ENCODE results near the gene IFITM2.
"Not testable (repeated sequence)": the region's sequence is repeated elsewhere in the genome, so short reads cannot be mapped to it uniquely, and the experiment has no call there.

Gene IFITM2

GRCh38 chr11:316031-316701 lies 8.6 kb downstream of the IFITM2 start:
- CTCF ChIA-PET = interaction anchor here (0.7 to 3.6 kb wide), 8 partner anchors 10 to 109 kb away, joined by 3 to 33 read pairs (median 4); partner anchors contain the start of genes BET1L and IFITM2
- no peak for DNase-seq (ENCODE audit: extremely low spot score)
- TF ChIP-seq, protein P1, sequence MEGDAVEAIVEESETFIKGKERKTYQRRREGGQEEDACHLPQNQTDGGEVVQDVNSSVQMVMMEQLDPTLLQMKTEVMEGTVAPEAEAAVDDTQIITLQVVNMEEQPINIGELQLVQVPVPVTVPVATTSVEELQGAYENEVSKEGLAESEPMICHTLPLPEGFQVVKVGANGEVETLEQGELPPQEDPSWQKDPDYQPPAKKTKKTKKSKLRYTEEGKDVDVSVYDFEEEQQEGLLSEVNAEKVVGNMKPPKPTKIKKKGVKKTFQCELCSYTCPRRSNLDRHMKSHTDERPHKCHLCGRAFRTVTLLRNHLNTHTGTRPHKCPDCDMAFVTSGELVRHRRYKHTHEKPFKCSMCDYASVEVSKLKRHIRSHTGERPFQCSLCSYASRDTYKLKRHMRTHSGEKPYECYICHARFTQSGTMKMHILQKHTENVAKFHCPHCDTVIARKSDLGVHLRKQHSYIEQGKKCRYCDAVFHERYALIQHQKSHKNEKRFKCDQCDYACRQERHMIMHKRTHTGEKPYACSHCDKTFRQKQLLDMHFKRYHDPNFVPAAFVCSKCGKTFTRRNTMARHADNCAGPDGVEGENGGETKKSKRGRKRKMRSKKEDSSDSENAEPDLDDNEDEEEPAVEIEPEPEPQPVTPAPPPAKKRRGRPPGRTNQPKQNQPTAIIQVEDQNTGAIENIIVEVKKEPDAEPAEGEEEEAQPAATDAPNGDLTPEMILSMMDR (IDR thresholded peaks at IDR 0.05; ENCODE audit: control extremely low read depth, extremely low read depth, low read depth, missing control alignments) = no peak
- POLR2A ChIA-PET = no interaction called here

- POLR2A ChIA-PET = interaction anchor here (1.5 kb wide), 1 partner anchor 37 kb away, joined by 3 read pairs; no protein-coding TSS in a partner anchor
- no peak for DNase-seq (ENCODE audit: extremely low spot score)
- TF ChIP-seq, protein P1 (IDR thresholded peaks at IDR 0.05; ENCODE audit: control extremely low read depth, extremely low read depth, low read depth, missing control alignments) = no peak
- CTCF ChIA-PET = interaction anchor here (0.6 to 3.6 kb wide), 14 partner anchors 8 to 137 kb away, joined by 3 to 33 read pairs (median 4); partner anchors contain the start of genes BET1L and IFITM2
Observed at GRCh38 chr11:316891-317301, 9.3 kb downstream of the IFITM2 start.

DNA sequence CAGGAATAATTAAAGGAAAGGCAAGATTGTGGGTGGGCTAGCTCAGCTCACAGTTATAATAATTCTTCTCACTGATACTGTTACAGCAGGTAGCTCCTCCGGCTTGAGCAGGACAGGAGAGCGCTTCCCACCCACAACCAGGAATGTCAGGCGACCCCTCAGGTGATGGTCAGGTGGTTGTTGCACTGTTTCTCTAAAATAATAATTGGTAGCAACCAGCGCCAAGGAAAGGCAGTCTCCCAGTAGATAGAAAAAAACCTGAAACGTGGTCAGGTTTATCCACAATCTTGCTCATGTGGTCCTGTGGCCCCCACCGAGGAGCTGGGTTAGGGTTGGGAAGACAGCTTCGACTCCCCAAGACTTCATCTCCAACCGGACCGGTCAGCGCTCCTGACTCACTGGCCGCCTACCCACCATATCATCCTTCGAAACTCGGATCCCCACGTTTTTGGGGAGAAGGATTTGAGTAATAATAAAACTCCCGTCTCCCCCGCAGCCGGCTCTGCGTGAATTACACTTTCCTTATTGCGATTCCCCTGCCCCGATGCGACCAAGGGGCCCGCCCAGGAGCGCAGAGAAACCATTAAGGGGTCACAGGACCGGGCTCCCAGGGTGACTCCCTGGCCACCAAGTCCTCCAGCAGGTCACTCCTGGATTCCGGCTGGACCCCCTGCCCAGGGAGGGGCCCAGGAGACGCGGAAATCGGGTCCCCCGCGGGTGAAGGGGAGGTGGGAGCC lies 10.2 kb downstream of the IFITM2 start:
- DNase-seq (ENCODE audit: extremely low spot score) = not testable (repeated sequence)
- ChIA-PET CTCF (interaction anchor here (0.6 to 3.6 kb wide), 12 partner anchors 9 to 136 kb away, joined by 3 to 33 read pairs (median 4); partner anchors contain the start of genes BET1L and IFITM2), POLR2A (interaction anchor here (0.6 to 1.5 kb wide), 2 partner anchors 21 to 36 kb away, joined by 3 to 4 read pairs; no protein-coding TSS in a partner anchor)

DNA sequence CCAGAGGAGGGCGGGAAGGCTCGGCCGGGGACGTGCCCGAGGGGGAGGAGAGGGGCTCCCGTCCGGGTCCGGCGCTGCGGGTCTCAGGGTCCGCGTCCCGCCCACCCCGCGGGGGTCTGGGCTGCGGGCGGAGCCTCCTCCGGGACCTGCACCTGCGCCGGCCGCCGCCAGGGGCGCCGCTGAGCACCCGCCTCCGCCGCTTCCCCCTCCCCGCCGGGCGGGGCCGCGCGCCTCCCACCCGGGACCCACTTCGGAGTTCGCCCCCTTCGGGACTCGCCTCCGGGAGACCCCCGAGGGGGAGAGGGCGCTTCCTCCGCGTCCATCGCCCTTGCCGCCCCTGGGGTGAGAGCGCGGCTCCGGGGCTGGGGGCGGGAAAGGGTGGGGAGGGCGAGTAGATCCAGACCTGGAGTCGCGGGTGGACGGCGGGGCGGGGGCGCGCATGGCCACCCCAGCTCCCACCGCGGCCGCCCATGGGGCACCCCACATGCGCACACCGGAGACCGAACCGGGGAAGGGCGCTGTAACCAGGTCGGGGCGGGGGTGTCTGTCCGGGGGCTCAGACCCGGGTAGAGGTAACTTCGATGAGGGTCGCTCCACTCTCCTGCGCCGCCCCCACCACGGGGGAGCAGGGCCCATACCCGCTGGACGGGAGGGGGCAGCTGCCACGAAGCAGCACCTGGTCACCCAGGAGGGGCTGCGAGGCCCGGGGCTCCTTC lies 10.9 kb downstream of the IFITM2 start:
- POLR2A ChIA-PET = interaction anchor here (0.6 kb wide), 1 partner anchor 20 kb away, joined by 4 read pairs; no protein-coding TSS in a partner anchor
- CTCF ChIA-PET = interaction anchor here (1.3 to 3.6 kb wide), 2 partner anchors 12 to 51 kb away, joined by 4 to 33 read pairs; partner anchors contain the start of gene IFITM2
- DNase-seq (ENCODE audit: extremely low spot score) = not testable (repeated sequence)

GRCh38 chr11:319121-319887 lies 11.7 kb downstream of the IFITM2 start:
- POLR2A ChIA-PET; DNase-seq (ENCODE audit: extremely low spot score): not testable (repeated sequence)
- CTCF ChIA-PET = interaction anchor here (1.8 kb wide), 1 partner anchor 21 kb away, joined by 5 read pairs; no protein-coding TSS in a partner anchor

DNA sequence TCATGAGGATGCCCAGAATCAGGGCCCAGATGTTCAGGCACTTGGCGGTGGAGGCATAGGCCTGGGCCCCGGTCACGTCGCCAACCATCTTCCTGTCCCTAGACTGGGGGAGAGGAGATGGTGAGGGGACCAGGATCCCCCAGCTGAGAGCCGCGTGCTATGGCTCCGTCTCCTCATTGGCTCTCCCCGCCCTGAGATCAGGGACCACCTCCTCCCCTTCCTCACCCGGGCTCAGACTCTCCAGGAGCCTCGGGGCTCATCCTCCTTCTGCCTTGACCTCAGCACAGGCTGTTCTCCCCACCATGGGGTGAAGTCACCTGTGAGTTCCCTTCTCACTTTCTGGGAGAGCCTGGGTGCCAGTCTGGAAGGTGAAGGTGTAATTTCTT lies 12.3 kb downstream of the IFITM2 start:
- DNase-seq (ENCODE audit: extremely low spot score); POLR2A ChIA-PET: not testable (repeated sequence)
- CTCF ChIA-PET = interaction anchor here (1.8 kb wide), 1 partner anchor 20 kb away, joined by 5 read pairs; no protein-coding TSS in a partner anchor

DNA sequence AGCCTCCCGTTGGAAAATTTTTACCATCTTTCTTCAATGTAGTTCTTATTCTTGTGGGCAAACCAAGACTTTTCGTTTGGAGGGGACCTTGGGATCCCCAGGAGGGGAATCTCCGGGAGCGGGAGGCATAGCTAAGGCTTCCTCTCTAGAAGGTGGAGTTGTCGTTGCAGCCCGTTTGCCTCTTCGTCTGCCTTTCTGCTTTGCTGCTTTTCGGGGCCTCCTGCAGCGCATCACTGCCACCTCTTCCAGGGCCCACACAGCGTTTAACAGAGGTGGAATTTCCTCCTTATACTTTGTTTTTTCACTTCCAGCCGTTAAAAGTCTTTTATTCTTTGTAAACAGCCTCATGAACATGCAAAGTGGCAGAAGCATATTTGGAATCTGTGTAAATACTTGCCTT lies 16.5 kb downstream of the IFITM2 start:
- no peak for DNase-seq (ENCODE audit: extremely low spot score)
- TF ChIP-seq, protein P1 (IDR thresholded peaks at IDR 0.05; ENCODE audit: control extremely low read depth, extremely low read depth, low read depth, missing control alignments) = no peak
- ChIA-PET POLR2A (no interaction called here), CTCF (interaction anchor here (0.6 to 1.5 kb wide), 3 partner anchors 12 to 73 kb away, joined by 3 to 4 read pairs (median 3); no protein-coding TSS in a partner anchor)

- CTCF ChIA-PET = interaction anchor here (1.3 to 1.5 kb wide), 2 partner anchors 13 to 74 kb away, joined by 3 to 4 read pairs; no protein-coding TSS in a partner anchor
- POLR2A ChIA-PET; DNase-seq (ENCODE audit: extremely low spot score): not testable (repeated sequence)
Observed at GRCh38 chr11:324593-325517, 17.2 kb downstream of the IFITM2 start.
